ENCODE results near the gene SDHA. TPM values are rescaled to one million over a fixed set of nuclear protein-coding genes. Genes with fewer than 3 reads are reported as not detected.

The SDHA gene
- total and polyA plus RNA-seq, 2 donors (not counting 1 experiment from before 2014, with no cell fraction given) = 77.2 to 137 TPM

- 99% methylated on average over 25 of the region's 26 CpGs for WGBS (ENCODE audit: insufficient coverage)
- CTCF ChIA-PET = no interaction called here
- no peaks in the 10 kb centered on the region for H3K9me3 Mint-ChIP-seq (ENCODE audit: insufficient read depth)
These were observed 14.7 kb upstream of the SDHA start for GRCh38 chr5:203246-203930.

DNA sequence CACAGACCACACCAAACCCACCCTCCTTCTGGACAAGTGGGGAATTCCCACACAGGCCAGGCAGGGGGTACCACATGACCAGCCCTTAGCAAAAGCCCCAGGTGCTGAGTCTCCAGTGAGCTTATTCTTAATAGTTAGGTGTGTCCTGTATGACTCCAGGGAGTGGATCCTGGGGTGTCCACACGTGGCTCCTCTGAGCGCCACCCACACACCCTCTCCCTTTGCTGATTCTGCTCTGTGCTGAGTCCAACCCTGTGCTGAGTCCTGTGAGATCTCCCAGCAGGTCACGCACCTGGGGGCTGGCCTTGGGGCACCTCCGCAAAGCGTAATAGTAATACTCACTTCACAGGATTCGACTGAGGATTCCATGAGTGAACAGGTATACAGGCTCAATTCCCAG is 14.1 kb upstream of the SDHA start:
- ATAC-seq (ENCODE audit: low read depth) (no peak), DNase-seq (no peak)
- H3K27ac Mint-ChIP-seq = no peak overlapping the region
- intact Hi-C loops (cut with micrococcal nuclease) = no loop called here
- peaks cover 15% of the 10 kb centered on the region for H3K4me1 Mint-ChIP-seq
- Histone ChIP-seq H3K79me2 (ENCODE audit: control insufficient read depth, insufficient read depth, low read length) (peaks cover 7% of the 10 kb centered on the region), H3K36me3 (replicated peaks in 1 of 2; ENCODE audit: control extremely low read depth in 1 of 2, control insufficient read depth in 1 of 2, extremely low read depth in 1 of 2, insufficient read depth in 2 of 2, low read length in 1 of 2) (peaks cover 1 to 49% of the 10 kb centered on the region in 2 experiments), H3K4me2 (replicated peaks; ENCODE audit: low read depth, low read length, poor library complexity, severe bottlenecking) (no peak overlapping the region), H3K4me1 (ENCODE audit: control insufficient read depth in 2 of 2, insufficient read depth in 2 of 2, low read length in 2 of 2) (peaks cover 0 to 6% of the 10 kb centered on the region in 2 donors), H4K20me1 (ENCODE audit: control insufficient read depth, insufficient read depth, low read length, poor library complexity, severe bottlenecking) (peaks cover 41% of the 10 kb centered on the region), H3K4me3 (ENCODE audit: control extremely low read depth in 1 of 5, extremely low read depth in 1 of 5, insufficient read depth in 1 of 5, low read depth in 2 of 5, low read length in 4 of 5) (no peak overlapping the region), H3K27me3 (replicated peaks in 1 of 4; ENCODE audit: control extremely low read depth in 1 of 4, control insufficient read depth in 3 of 4, insufficient read depth in 4 of 4, low read length in 3 of 4) (no peaks in the 10 kb centered on the region), H2AFZ (ENCODE audit: insufficient read depth, low read depth, low read length, poor library complexity, severe bottlenecking) (no peak overlapping the region), H3K9me3 (ENCODE audit: control extremely low read depth in 1 of 3, control insufficient read depth in 2 of 3, insufficient read depth in 1 of 3, low read length in 2 of 3) (no peaks in the 10 kb centered on the region), H3K27ac (ENCODE audit: low read length in 2 of 2) (no peak overlapping the region), H3K9ac (ENCODE audit: low read length) (no peak overlapping the region)
- ChIA-PET CTCF (no interaction called here), POLR2A (no interaction called here)
- no peaks in the 10 kb centered on the region for H3K27me3 Mint-ChIP-seq
- H3K4me3 Mint-ChIP-seq = no peak overlapping the region
- H3K9me3 Mint-ChIP-seq (ENCODE audit: insufficient read depth) = no peaks in the 10 kb centered on the region
- 100% methylated on average over 5 of the region's 6 CpGs for WGBS (ENCODE audit: insufficient coverage)
- TF ChIP-seq, protein P1, sequence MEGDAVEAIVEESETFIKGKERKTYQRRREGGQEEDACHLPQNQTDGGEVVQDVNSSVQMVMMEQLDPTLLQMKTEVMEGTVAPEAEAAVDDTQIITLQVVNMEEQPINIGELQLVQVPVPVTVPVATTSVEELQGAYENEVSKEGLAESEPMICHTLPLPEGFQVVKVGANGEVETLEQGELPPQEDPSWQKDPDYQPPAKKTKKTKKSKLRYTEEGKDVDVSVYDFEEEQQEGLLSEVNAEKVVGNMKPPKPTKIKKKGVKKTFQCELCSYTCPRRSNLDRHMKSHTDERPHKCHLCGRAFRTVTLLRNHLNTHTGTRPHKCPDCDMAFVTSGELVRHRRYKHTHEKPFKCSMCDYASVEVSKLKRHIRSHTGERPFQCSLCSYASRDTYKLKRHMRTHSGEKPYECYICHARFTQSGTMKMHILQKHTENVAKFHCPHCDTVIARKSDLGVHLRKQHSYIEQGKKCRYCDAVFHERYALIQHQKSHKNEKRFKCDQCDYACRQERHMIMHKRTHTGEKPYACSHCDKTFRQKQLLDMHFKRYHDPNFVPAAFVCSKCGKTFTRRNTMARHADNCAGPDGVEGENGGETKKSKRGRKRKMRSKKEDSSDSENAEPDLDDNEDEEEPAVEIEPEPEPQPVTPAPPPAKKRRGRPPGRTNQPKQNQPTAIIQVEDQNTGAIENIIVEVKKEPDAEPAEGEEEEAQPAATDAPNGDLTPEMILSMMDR (IDR thresholded peaks at IDR 0.05) = no peak
- no peak for TF ChIP-seq EZH2 (IDR thresholded peaks at IDR 0.05; ENCODE audit: borderline replicate concordance, insufficient read depth, low read depth, low read length, poor library complexity, severe bottlenecking)

More at GRCh38 chr5:203246-203930, 14.7 kb upstream of the SDHA start:
- Histone ChIP-seq H3K27me3 (replicated peaks in 1 of 4; ENCODE audit: control extremely low read depth in 1 of 4, control insufficient read depth in 3 of 4, insufficient read depth in 4 of 4, low read length in 3 of 4) (no peaks in the 10 kb centered on the region), H3K36me3 (replicated peaks in 1 of 2; ENCODE audit: control extremely low read depth in 1 of 2, control insufficient read depth in 1 of 2, extremely low read depth in 1 of 2, insufficient read depth in 2 of 2, low read length in 1 of 2) (peaks cover 1 to 45% of the 10 kb centered on the region in 2 experiments), H3K9ac (ENCODE audit: low read length) (no peak overlapping the region), H3K27ac (ENCODE audit: low read length in 2 of 2) (no peak overlapping the region), H4K20me1 (ENCODE audit: control insufficient read depth, insufficient read depth, low read length, poor library complexity, severe bottlenecking) (peaks cover 35% of the 10 kb centered on the region), H3K9me3 (ENCODE audit: control extremely low read depth in 1 of 3, control insufficient read depth in 2 of 3, insufficient read depth in 1 of 3, low read length in 2 of 3) (no peaks in the 10 kb centered on the region), H3K79me2 (ENCODE audit: control insufficient read depth, insufficient read depth, low read length) (peaks cover 1% of the 10 kb centered on the region), H3K4me3 (ENCODE audit: control extremely low read depth in 1 of 5, extremely low read depth in 1 of 5, insufficient read depth in 1 of 5, low read depth in 2 of 5, low read length in 4 of 5) (no peak overlapping the region), H3K4me2 (replicated peaks; ENCODE audit: low read depth, low read length, poor library complexity, severe bottlenecking) (no peak overlapping the region), H2AFZ (ENCODE audit: insufficient read depth, low read depth, low read length, poor library complexity, severe bottlenecking) (no peak overlapping the region), H3K4me1 (ENCODE audit: control insufficient read depth in 2 of 2, insufficient read depth in 2 of 2, low read length in 2 of 2) (peaks cover 0 to 6% of the 10 kb centered on the region in 2 donors)
- Mint-ChIP-seq H3K27ac (no peak overlapping the region), H3K27me3 (no peaks in the 10 kb centered on the region), H3K4me3 (no peak overlapping the region), H3K4me1 (peaks cover 15% of the 10 kb centered on the region)
- ATAC-seq (ENCODE audit: low read depth) (no peak), DNase-seq (no peak)
- POLR2A ChIA-PET = interaction anchor here (0.6 kb wide), 1 partner anchor 15 kb away, joined by 3 read pairs; the partner anchor contains the start of genes CCDC127 and SDHA
- intact Hi-C loops (cut with micrococcal nuclease) = no loop called here
- TF ChIP-seq, protein P1 (IDR thresholded peaks at IDR 0.05) = no peak
- TF ChIP-seq EZH2 (IDR thresholded peaks at IDR 0.05; ENCODE audit: borderline replicate concordance, insufficient read depth, low read depth, low read length, poor library complexity, severe bottlenecking) = no peak

Measured in B cell (primary cell).